Sigmoid colon (tissue), 3 donors: ENCODE results near the gene ALDOB.

ENCODE experiments used
- CTCF ChIP-seq, 4 experiments: fragments of 450-650 bp in 3 of 4; fragments of 200-600 bp in 1 of 4; IDR thresholded peaks; one replicate each; pipeline ENCODE4 v1.5.1; 2016 to 2019; ENCODE audit warnings: antibody characterized with exemption in 4 of 4, mild to moderate bottlenecking in 3 of 4, moderate library complexity in 2 of 4
- POLR2A ChIP-seq, 2 donors: fragments of 450-650 bp; IDR thresholded peaks; one replicate each; pipeline ENCODE4 v1.6.1; 2016; ENCODE audit warnings: antibody characterized with exemption in 2 of 2, mild to moderate bottlenecking in 2 of 2, moderate library complexity in 2 of 2

- TF ChIP-seq CTCF (IDR thresholded peaks at IDR 0.05) = peak in 1 of 4 experiments; percentile 8
- no peak for TF ChIP-seq POLR2A (IDR thresholded peaks at IDR 0.05)
Observed at GRCh38 chr9:101387871-101388506, 47.6 kb downstream of the ALDOB start.
